Psoas muscle (tissue), 8 donors: ENCODE measurements around the gene DDX5. TPM values are rescaled to one million over a fixed set of nuclear protein-coding genes. Genes with fewer than 3 reads are reported as not detected.
A peak's percentile ranks its signal among the peaks of the same experiment; 100 is the strongest.

Source experiments
- ATAC-seq, 4 donors: fragments of 200-7000 bp; cut with Tn5 transposase; one replicate each; pipeline ENCODE4 v1.9.1; 2020; ENCODE audit warnings: moderate library complexity in 3 of 4, mild to moderate bottlenecking in 2 of 4
- DNase-seq, 2 donors: peaks; one replicate each; pipeline ENCODE4 v3.0.0-alpha.2; 2020
- H3K27ac ChIP-seq: fragments of 200-600 bp; one replicate; pipeline ENCODE4 v1.8.0; 2022
- H3K27me3 ChIP-seq, 3 donors: fragments of 200-600 bp in 1 of 3; one replicate each; pipeline versions ENCODE4 v1.6.1 to v1.8.0; 2013 to 2022; ENCODE audit warnings: low read length in 2 of 3, mild to moderate bottlenecking in 2 of 3, moderate library complexity in 1 of 3; ENCODE audit not compliant: insufficient read depth in 3 of 3
- H3K36me3 ChIP-seq, 2 donors: fragments of 200-600 bp in 1 of 2; one replicate each; pipeline versions ENCODE4 v1.6.1 to v1.8.0; 2013 to 2022; ENCODE audit warnings: low read depth in 1 of 2, mild to moderate bottlenecking in 1 of 2, moderate library complexity in 1 of 2; ENCODE audit not compliant: insufficient read depth in 1 of 2
- H3K4me1 ChIP-seq: fragments of 200-600 bp; one replicate; pipeline ENCODE4 v1.8.0; 2022
- H3K4me3 ChIP-seq: fragments of 200-600 bp; one replicate; pipeline ENCODE4 v1.8.0; 2022; ENCODE audit warnings: mild to moderate bottlenecking
- H3K9me3 ChIP-seq: fragments of 200-600 bp; one replicate; pipeline ENCODE4 v1.8.0; 2022
- CTCF ChIP-seq: fragments of 200-600 bp; IDR thresholded peaks from one replicate; pipeline ENCODE4 v1.8.0; 2022; ENCODE audit warnings: antibody characterized with exemption
- WGBS, 3 donors: extraction: QIAGEN DNeasy Blood & Tissue Kit; methylation state at CpG; one replicate each; pipeline versions ENCODE4 v1.1.6 to v1.1.7; 2013; 5-methylcytosine and 5-hydroxymethylcytosine counted together
- intact Hi-C, 2 donors: fragments of 100-400 bp; cut with DNase I; formaldehyde crosslinking; loops; one replicate each; pipeline versions ENCODE4 v1.11.0 to v1.14.2; 2022
- polyA plus RNA-seq, 3 donors: library from polyadenylated mRNA; stranded (reverse); fragments of 200-250 nt; gene quantifications; one replicate each; pipeline ENCODE4 v1.2.3, GENCODE V29; 2013
- total RNA-seq, 4 donors: library from RNA; stranded (reverse); fragmentation: NEBNext Ultra II Directional in 2 of 4; extraction: Animal tissue kit (Norgen Biotek cat#: 25700) in 2 of 4; gene quantifications; one replicate each; pipeline versions ENCODE4 v1.2.1 to v1.2.4, GENCODE V29; 2021 to 2023
- donor health status: healthy with polysubstance abuse.
- donor health status: DM: no; HTN: no; CAD: no; lungs with moderate emphysema.
- donor health status: Bipolar disorder and iron deficiency.
- donor health status: healthy.
- donor health status: DM: yes; HTN: yes; CAD: no.
- donor health status: DM: no; HTN: no; CAD: no.
- donor health status: DM: no; HTN: no; CAD: no.
- donor health status: DM: yes; HTN: yes; CAD: no.

Gene DDX5
- total and polyA plus RNA-seq, 7 donors = 122 to 497 (median 272) TPM

GRCh38 chr17:64505340-64506200 is 519 bp downstream of the DDX5 start:
- Histone ChIP-seq H3K9me3 (no peaks in the 10 kb centered on the region), H3K36me3 (peaks cover 28 to 65% of the 10 kb centered on the region in 2 donors), H3K4me1 (peaks cover 48% of the 10 kb centered on the region), H3K4me3 (peak overlapping the region; percentile 97), H3K27me3 (no peaks in the 10 kb centered on the region), H3K27ac (peak overlapping the region; percentile 100)
- WGBS, 3 donors = 0% methylated on average over 63 to 76 of the region's 76 CpGs
- intact Hi-C loops = loop anchor here in 1 of 2 donors (5.0 kb wide), 2 partner anchors 83 to 678 kb away; partner anchors contain the start of genes FTSJ3 and PSMC5
- peak; percentile 91 to 96 for DNase-seq
- peak; percentile 62 to 77 (median 68) for ATAC-seq
- TF ChIP-seq CTCF = no peak

DNA sequence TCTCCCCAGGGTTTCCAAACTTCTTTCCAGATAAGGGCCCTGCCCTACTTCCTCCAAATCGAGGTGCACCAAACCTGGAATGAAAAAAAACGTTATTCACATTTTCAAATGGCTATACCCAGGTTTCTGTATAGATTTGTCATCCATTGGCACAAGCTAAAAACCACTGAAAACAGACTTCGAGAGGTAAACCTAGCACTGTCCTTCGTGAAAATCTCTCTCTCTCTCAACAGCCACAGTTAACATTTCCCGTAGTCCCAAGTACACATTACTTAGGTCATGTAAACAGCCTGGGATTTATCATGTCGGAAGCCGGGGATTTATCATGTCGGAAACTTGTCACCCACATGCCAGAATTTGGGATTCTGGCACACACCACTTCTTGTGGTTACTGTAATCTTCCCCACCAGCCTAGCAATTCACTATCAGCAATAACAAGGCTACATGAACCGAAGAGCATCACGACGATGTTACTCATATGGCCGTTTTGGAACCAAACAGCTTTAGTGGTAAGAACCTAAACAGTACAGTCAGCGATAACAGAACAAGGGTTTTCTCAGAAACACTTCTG is 1.2 kb downstream of the DDX5 start:
- Histone ChIP-seq H3K4me3 (peak overlapping the region; percentile 97), H3K9me3 (no peaks in the 10 kb centered on the region), H3K36me3 (peaks cover 34 to 65% of the 10 kb centered on the region in 2 donors), H3K27ac (peak overlapping the region; percentile 100), H3K4me1 (peaks cover 48% of the 10 kb centered on the region), H3K27me3 (no peaks in the 10 kb centered on the region)
- intact Hi-C loops = loop anchor here in 1 of 2 donors (5.0 kb wide), 2 partner anchors 83 to 678 kb away; partner anchors contain the start of genes FTSJ3 and PSMC5
- peak in 2 of 4 donors; percentile 3 for ATAC-seq
- WGBS, 3 donors = 0 to 1% (median 1%) methylated on average over 13 of the region's 13 CpGs
- no peak for TF ChIP-seq CTCF
- DNase-seq = no peak

GRCh38 chr17:64503821-64504768 is 2.0 kb downstream of the DDX5 start:
- Histone ChIP-seq H3K27ac (peak overlapping the region; percentile 100), H3K4me1 (peaks cover 44% of the 10 kb centered on the region), H3K9me3 (no peaks in the 10 kb centered on the region), H3K4me3 (peak overlapping the region; percentile 97), H3K36me3 (peaks cover 36 to 65% of the 10 kb centered on the region in 2 donors), H3K27me3 (no peaks in the 10 kb centered on the region)
- ATAC-seq (no peak), DNase-seq (no peak)
- no peak for TF ChIP-seq CTCF
- WGBS, 3 donors = 17 to 25% (median 19%) methylated on average over 7 of the region's 7 CpGs
- intact Hi-C loops = no loop called here

GRCh38 chr17:64503341-64503740 is 2.7 kb downstream of the DDX5 start:
- no peak for TF ChIP-seq CTCF
- Histone ChIP-seq H3K27ac (peak overlapping the region; percentile 100), H3K4me3 (peak overlapping the region; percentile 97), H3K27me3 (no peaks in the 10 kb centered on the region), H3K9me3 (no peaks in the 10 kb centered on the region), H3K4me1 (peaks cover 41% of the 10 kb centered on the region), H3K36me3 (peaks cover 36 to 66% of the 10 kb centered on the region in 2 donors)
- 56 to 68% (median 63%) methylated on average over 5 of the region's 5 CpGs for WGBS, 3 donors
- no peak for DNase-seq
- ATAC-seq = no peak
- intact Hi-C loops = no loop called here
